CD4-positive, alpha-beta T cell treated with Interleukin-1 beta for 1 hour (primary cell): Measurements from ENCODE around the gene PPFIBP2.

Source experiments
- DNase-seq, 2 donors: peaks; one replicate each; pipeline ENCODE4 v3.0.0-alpha.2; 2020 to 2022

Gene PPFIBP2

DNA sequence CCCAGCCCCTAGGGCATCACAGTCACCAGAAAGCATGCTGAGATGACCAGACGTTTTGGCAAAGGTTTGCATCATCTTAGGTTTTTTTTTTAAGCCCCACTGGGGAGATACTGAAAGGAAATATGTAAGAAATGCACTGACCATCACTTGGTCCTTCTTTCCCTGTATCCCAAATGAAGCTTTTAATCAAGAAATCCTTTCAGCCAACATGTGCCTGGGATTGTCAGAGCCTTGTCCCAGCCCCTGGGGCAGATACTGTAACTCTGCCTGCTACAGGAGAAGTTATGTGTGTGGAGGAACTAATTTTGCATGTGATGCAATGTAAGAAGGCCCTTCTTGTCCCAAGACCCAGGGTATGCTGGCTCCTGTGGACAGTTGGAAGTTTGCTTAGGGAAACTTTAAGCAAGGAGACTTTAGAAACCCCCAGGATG lies 65.6 kb downstream of the PPFIBP2 start:
- DNase-seq = no peak

DNA sequence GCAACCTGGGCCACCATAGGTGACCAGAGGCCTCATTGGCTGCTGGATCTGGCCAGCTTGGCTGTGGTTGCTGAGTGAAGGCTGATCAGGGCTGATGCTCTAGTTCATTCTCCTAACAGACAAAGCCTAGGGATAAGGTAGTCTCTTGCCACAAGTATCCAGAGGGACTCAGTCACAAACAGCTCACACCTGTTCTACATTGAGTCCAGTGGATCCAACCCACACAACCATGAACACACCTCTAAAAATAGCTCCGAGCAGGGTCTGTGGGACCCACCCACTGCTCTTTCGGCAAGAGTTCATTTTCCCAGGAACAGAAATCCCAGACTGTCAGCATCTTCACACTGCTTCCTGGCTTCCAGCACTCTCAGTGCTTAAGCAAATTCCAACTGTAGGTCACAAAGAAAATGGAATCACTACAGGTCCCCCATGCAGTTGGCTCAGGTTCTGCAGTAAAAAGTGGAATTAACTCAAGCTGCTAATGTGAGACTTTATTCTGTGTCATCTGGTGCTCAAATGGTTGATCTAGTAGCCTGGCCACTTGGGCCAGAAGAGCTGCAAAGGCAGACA lies 67.3 kb downstream of the PPFIBP2 start:
- no peak for DNase-seq

DNA sequence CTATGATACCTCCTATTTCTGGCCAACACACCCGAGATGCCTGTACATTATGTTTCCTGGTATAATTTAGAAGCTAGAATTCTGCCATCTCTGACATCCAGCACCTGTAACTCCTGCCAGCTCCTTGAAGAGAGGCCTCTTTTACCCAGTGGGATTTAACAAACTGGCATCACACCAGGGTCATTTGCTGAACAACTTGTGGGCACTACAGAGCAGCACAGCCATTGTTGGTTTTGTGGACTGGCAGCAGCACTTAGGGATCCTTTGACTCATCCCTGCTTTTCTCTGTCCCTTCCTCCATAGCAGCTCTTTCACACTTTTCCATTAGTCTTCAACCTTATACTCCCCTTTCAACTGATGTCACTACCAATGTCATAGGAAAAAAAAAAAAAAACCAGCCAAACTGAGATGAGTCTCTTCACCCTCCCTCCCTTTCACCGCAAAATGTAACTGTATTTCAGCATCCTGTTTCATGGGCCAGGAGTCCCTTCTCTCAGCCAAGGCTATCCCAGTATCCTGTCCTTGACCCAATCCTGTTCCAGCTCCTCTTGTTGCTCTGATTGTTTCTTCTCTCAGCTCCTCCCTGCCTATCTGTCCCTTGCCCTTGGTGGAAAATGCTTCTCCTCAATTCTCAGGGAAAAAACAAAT lies 68.7 kb downstream of the PPFIBP2 start:
- no peak for DNase-seq

- no peak for DNase-seq
Measured at GRCh38 chr11:7583248-7583647, 69.4 kb downstream of the PPFIBP2 start.

DNA sequence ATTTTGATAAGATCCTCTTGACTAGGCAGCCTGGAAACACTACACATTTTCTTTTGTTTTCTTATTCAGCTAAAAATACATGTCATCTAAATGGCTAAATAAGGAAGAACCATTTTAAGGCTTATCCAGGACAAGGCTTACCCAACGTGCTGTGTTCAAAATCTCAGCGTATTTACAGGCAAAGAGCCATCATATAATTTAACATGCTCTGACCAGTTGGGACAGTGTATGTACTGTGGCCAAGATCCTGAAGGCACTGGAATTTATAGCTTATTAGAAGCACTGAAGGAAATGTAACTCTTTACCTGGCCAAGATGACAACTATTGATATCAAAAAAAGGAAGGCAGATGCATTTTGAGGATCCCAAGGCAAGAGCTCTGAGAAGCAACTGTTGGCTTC lies 71.1 kb downstream of the PPFIBP2 start:
- no peak for DNase-seq

DNA sequence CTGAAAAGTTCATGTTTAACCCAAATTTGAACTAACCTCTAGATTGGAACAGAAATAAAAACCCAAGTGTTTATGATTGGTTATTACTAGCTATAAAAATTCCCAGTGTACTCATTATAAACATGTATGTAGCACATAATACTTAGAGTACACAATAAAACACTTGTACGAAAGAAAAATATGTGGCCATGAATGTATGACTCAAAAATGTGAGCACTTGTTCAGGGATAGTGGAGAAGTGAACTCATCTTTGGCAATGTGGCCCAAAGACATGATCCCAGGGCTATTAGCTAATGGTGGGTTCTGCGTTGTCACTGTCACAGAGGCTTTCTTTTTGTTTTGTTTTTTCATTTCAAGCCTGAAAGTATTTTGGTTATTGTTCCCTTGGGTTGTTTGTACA lies 72.0 kb downstream of the PPFIBP2 start:
- no peak for DNase-seq

- no peak for DNase-seq
Measured at GRCh38 chr11:7586376-7586775, 72.6 kb downstream of the PPFIBP2 start.

DNA sequence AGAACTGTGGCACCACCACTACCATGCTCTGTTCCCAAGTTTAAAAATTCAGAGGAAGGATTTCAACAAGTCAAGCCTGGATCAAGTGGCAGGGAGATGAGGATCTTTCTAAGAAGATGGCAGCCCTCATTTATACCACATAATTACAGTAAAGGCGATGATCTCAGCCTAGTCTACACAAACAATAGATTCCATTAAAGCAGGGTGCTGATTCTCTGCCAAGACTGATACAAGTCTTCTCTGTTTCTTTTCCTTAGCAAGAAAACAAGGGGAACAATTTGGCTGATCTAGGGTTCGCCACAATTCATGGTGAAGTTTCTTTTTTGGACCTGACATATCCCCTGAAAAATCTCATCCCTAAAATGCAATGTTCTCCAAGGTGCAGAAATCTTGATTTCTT lies 73.9 kb downstream of the PPFIBP2 start:
- no peak for DNase-seq

- DNase-seq = no peak
Measured at GRCh38 chr11:7589861-7590260, 76.1 kb downstream of the PPFIBP2 start.

GRCh38 chr11:7590529-7590928 lies 76.7 kb downstream of the PPFIBP2 start:
- no peak for DNase-seq

- DNase-seq = no peak
Measured at GRCh38 chr11:7591107-7591894, 77.5 kb downstream of the PPFIBP2 start.

GRCh38 chr11:7591987-7592386 lies 78.2 kb downstream of the PPFIBP2 start:
- DNase-seq = no peak

DNA sequence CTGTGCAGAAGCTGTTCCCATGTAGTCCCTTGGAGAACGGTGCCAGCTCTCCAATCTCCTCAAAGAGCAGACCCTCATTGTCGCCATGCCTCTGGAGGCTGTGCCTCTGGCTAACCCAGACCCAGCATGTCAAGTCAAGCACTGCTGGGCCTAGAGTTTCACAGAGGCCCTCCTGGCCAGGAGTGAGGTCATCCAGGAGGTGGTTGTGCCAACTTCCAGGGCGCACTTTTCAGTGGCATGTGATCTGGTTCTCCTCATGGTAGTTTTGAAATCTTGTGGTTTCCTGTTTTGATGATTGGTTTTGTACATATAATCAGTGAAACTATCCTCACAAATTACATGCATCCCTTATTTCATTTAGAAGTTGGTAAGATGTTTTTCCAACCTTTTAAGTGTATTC lies 78.9 kb downstream of the PPFIBP2 start:
- DNase-seq = peak in 1 of 2 donors; percentile 52

DNA sequence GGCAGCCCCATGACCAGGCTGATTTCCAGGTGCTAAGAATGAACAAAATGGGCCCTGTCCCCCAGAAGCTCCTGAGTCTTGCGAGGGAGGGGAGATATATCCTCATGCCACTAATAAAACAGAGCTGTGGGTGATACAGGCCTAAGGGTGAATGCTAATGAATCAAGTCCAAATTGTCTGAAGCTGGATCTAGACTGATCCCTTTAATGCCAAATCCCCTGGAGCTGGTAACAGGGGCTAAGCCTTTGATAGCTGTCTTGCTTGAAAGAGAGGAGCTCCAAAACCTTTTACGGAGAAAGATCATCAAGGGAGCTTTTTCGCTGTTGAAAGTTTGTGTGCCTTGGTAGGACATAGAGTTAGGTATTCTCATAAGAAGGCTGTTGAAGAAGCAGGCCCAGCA lies 79.7 kb downstream of the PPFIBP2 start:
- DNase-seq = no peak

GRCh38 chr11:7595016-7595866 lies 81.4 kb downstream of the PPFIBP2 start:
- no peak for DNase-seq

- DNase-seq = no peak
Measured at GRCh38 chr11:7595951-7596350, 82.2 kb downstream of the PPFIBP2 start.

DNA sequence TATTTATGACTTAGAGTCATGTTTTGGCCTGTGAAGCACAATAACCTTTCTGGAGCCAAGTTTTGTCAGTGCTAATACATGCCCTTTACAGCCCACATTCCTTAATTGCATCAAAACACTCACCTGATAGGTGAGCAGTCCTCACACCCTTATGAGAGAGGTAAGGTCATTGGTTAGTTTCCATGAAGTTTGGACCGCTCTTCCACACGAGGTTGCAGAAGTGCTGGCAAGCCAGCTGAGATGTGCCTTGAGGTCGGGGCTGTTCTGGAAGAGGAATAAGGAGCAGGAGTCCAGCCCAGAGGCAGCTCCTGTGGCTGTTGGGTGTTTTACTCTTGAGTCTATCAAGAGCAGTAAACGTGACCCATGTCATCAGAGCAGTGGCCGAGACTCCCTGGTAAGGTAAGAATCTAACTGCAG lies 83.2 kb downstream of the PPFIBP2 start:
- no peak for DNase-seq

- no peak for DNase-seq
Measured at GRCh38 chr11:7597620-7598019, 83.8 kb downstream of the PPFIBP2 start.

- no peak for DNase-seq
Measured at GRCh38 chr11:7599209-7599608, 85.4 kb downstream of the PPFIBP2 start.

- DNase-seq = no peak
Measured at GRCh38 chr11:7600205-7600775, 86.5 kb downstream of the PPFIBP2 start.

DNA sequence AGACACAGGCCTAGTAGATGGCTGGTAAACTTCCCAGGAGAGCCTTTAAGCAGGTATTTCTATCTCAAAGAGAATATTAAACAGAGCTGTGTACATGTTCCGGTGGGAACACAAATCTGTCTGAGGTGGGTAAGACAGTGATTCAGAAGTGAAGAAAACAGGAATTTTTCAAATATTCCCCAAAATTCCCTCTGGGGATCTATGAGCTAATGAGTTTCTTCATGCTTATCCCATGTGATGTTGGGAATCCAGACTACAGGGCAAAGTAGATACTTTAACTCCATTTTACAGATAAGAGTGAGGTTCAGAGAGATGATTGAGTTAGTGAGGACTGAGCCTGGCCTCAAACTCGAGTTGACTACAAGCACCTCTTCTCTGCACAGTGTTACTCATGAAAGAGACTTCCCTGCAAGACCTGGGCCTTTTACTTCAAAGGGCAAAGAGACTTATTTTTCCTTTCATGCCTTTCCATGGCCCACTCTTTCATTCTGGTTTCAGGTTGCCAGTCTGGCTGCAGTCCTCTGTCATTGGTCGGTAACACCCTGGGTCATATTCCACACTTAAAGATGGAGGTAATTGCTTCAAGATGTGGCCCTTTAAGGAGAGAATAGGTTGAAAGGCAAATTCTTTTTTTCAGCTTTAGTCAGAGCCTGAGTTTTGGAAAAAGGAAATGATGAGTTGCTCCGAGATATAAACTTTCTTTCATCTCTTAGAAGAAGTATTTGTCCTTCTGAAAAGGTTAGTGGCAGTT lies 89.4 kb downstream of the PPFIBP2 start:
- no peak for DNase-seq

DNA sequence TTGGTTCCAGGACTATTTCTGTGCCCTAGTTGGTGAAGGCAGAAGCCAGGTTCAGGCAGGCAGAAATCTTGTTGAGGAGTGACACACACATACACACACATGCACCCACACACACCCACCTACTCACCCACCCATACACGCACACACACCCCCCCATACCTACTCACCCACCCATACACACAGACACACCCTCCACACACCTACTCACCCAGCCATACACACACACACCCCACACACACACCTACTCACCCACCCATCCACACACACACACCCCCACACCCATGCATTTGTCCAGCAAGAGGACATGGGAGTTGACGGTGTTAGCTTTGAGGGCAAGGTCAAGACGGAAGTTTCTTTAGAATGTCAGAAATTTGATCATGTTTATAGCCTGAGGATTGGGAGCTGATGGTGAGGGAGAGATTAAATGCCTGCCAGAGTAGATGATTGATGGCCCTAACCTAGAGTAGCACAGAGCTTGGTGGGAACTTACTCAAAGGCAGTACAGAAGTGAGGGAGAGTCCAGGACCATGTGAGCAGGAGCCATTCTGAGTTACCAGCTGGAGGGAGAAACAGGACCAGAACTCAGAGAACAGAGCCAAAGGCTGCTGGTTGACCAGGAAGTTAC lies 90.6 kb downstream of the PPFIBP2 start:
- no peak for DNase-seq
